Progenitor cell of endocrine pancreas (in vitro differentiated cells): ENCODE data around the gene ADCK2. TPM values are rescaled to one million over a fixed set of nuclear protein-coding genes. Genes with fewer than 3 reads are reported as not detected.
A peak's percentile ranks its signal among the peaks of the same experiment; 100 is the strongest.
"Not testable (repeated sequence)": the region's sequence is repeated elsewhere in the genome, so short reads cannot be mapped to it uniquely, and the experiment has no call there.

ENCODE experiments used
- DNase-seq: peaks from one replicate; pipeline ENCODE4 v3.0.0; 2021; ENCODE audit warnings: low spot score; ENCODE audit not compliant: unreplicated experiment
- H3K27ac Mint-ChIP-seq: 2 replicates; pipeline ENCODE4 v1.8.0; 2021; ENCODE audit warnings: mild to moderate bottlenecking, moderate library complexity, mixed read lengths
- H3K27me3 Mint-ChIP-seq: 2 replicates; pipeline ENCODE4 v1.8.0; 2021; ENCODE audit warnings: mixed read lengths
- H3K36me3 Mint-ChIP-seq: 2 replicates; pipeline ENCODE4 v1.8.0; 2022; ENCODE audit warnings: mixed read lengths; ENCODE audit not compliant: insufficient read depth
- H3K4me1 Mint-ChIP-seq: 2 replicates; pipeline ENCODE4 v1.8.0; 2021; ENCODE audit warnings: low read depth, mixed read lengths
- H3K4me3 Mint-ChIP-seq: 2 replicates; pipeline ENCODE4 v1.8.0; 2021; ENCODE audit warnings: low read depth, mild to moderate bottlenecking, moderate library complexity, mixed read lengths
- H3K9me3 Mint-ChIP-seq: 2 replicates; pipeline ENCODE4 v1.8.0; 2021; ENCODE audit warnings: low read depth, mixed read lengths
- CTCF ChIP-seq: fragments of 200-600 bp; sonication (generic); IDR thresholded peaks from one replicate; pipeline ENCODE4 v1.5.0; 2021; ENCODE audit warnings: antibody characterized with exemption, mild to moderate bottlenecking; ENCODE audit not compliant: unreplicated experiment
- long read RNA-seq: library from polyadenylated mRNA; unstranded; transcript quantifications from one replicate; pipeline ENCODE4 v2.0.0, GENCODE V29; 2020
- total RNA-seq: library from RNA; stranded (reverse); gene quantifications from 2 replicates; pipeline ENCODE4 v1.2.1, GENCODE V29; 2021

ADCK2 gene
- 19.9 and 21.9 TPM in 2 replicates for total RNA-seq
- long read RNA-seq, transcript ADCK2-201 (8 exons, 2,377 nt): major isoform, 9 of 10 reads
- long read RNA-seq, partial matches to known transcripts: 0 of 10 reads
- long read RNA-seq, other reads (novel, unspliced or antisense): 1 of 10 reads

GRCh38 chr7:140672382-140673062, at the start of gene ADCK2:
TSS of gene ADCK2 (plus strand) at chr7:140672945. CDS start at chr7:140673331, 386 bp downstream.
- H3K36me3 Mint-ChIP-seq: peaks cover 4% of the 10 kb centered on the region
- peaks cover 11% of the 10 kb centered on the region for H3K4me1 Mint-ChIP-seq
- no peaks in the 10 kb centered on the region for H3K9me3 Mint-ChIP-seq
- H3K27me3 Mint-ChIP-seq: no peaks in the 10 kb centered on the region
- DNase-seq: no peak
- peak within 1 kb of the TSS; percentile 79 for H3K4me3 Mint-ChIP-seq
- H3K27ac Mint-ChIP-seq: peak within 1 kb of the TSS; percentile 80
- no peak for TF ChIP-seq CTCF

- H3K36me3 Mint-ChIP-seq: peaks cover 3% of the 10 kb centered on the region
- no peak overlapping the region for H3K27ac Mint-ChIP-seq
- no peaks in the 10 kb centered on the region for H3K27me3 Mint-ChIP-seq
- H3K9me3 Mint-ChIP-seq: peaks cover 1% of the 10 kb centered on the region
- DNase-seq: no peak
- peaks cover 1% of the 10 kb centered on the region for H3K4me1 Mint-ChIP-seq
- TF ChIP-seq CTCF: no peak
- no peak overlapping the region for H3K4me3 Mint-ChIP-seq
Observed at GRCh38 chr7:140623980-140624379, 48.8 kb upstream of the ADCK2 start.

- no peak overlapping the region for H3K4me3 Mint-ChIP-seq
- H3K36me3 Mint-ChIP-seq: peaks cover 7% of the 10 kb centered on the region
- H3K9me3 Mint-ChIP-seq: peaks cover 4% of the 10 kb centered on the region
- DNase-seq: no peak
- H3K27me3 Mint-ChIP-seq: no peaks in the 10 kb centered on the region
- H3K27ac Mint-ChIP-seq: peak overlapping the region; percentile 12
- no peak for TF ChIP-seq CTCF
- H3K4me1 Mint-ChIP-seq: peaks cover 3% of the 10 kb centered on the region
Observed at GRCh38 chr7:140624392-140625191, 48.2 kb upstream of the ADCK2 start.

GRCh38 chr7:140625192-140625558, 47.6 kb upstream of the ADCK2 start:
- H3K4me3 Mint-ChIP-seq, H3K27ac Mint-ChIP-seq, H3K27me3 Mint-ChIP-seq, H3K36me3 Mint-ChIP-seq, H3K4me1 Mint-ChIP-seq, DNase-seq, H3K9me3 Mint-ChIP-seq: not testable (repeated sequence)

GRCh38 chr7:140625908-140626868, 46.6 kb upstream of the ADCK2 start:
- no peak overlapping the region for H3K4me3 Mint-ChIP-seq
- H3K4me1 Mint-ChIP-seq: peaks cover 3% of the 10 kb centered on the region
- no peak for TF ChIP-seq CTCF
- no peak for DNase-seq
- H3K9me3 Mint-ChIP-seq: peaks cover 4% of the 10 kb centered on the region
- H3K27me3 Mint-ChIP-seq: no peaks in the 10 kb centered on the region
- H3K27ac Mint-ChIP-seq: peak overlapping the region; percentile 93
- peaks cover 7% of the 10 kb centered on the region for H3K36me3 Mint-ChIP-seq
